Stimulated activated effector memory CD8-positive, alpha-beta T cell treated with anti-CD3 and anti-CD28 coated beads, Interleukin-12 subunit alpha, Interleukin-12 subunit beta, amount 100 ng/mL, for 72 hours (primary cell): ENCODE results near the gene PSEN1.

ENCODE experiments used
- ATAC-seq: fragments of 150-1000 bp; cut with Tn5 transposase; 2 replicates; pipeline ENCODE4 v1.10.0; 2021
- DNase-seq, 2 donors: peaks; one replicate each; pipeline ENCODE4 v3.0.0; 2021 to 2022; ENCODE audit warnings: low spot score in 2 of 2
- H3K27ac Mint-ChIP-seq: one replicate; pipeline ENCODE4 v1.8.0; 2022; ENCODE audit warnings: mild to moderate bottlenecking, mixed read lengths
- H3K36me3 Mint-ChIP-seq: one replicate; pipeline ENCODE4 v1.8.0; 2022; ENCODE audit warnings: mild to moderate bottlenecking, mixed read lengths
- H3K4me1 Mint-ChIP-seq: one replicate; pipeline ENCODE4 v1.8.0; 2022; ENCODE audit warnings: mixed read lengths
- H3K4me3 Mint-ChIP-seq: one replicate; pipeline ENCODE4 v1.8.0; 2022; ENCODE audit warnings: mild to moderate bottlenecking, mixed read lengths
- H3K9me3 Mint-ChIP-seq: one replicate; pipeline ENCODE4 v1.8.0; 2022; ENCODE audit warnings: mixed read lengths

The PSEN1 gene

DNA sequence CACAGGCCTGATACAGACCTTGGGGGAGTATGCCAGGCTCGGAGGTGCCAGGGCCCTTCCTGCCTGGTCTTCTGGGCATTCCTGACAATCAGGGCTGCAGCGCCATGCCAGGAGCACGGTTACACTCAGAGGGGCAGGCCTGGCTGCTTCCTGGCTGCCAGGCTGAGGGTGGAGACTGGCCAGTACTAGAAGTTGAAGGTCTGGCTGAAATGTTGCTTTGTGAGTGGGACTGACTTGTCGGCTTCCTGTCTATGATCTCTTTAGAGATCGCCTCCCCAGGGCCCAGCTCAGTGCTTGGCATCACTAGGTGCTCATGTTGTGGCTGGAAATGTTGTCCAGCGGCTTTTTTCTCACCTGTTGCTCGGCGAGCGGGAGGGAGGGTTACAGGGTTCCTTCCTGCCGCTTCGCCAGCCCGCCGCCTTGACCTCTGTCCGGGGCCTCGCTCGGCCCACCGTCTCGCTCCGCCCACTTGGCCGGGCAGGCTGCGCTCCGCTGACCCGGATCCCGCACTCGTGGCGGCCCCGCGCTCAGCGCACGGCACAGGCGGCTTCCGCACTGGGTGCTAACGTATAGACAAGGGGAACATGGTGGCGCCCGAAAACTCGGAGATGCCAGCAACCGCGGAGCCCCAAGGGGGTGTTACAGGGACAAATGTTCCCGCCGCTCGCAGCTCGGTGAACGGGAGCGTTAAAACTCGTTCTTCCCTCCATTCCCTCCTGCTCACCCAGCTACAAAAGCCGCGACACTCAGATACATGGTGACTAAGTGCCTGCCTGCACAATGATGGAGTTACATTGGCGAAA, 133.6 kb downstream of the PSEN1 start:
- no peaks in the 10 kb centered on the region for H3K9me3 Mint-ChIP-seq
- H3K27ac Mint-ChIP-seq: peak overlapping the region; percentile 17
- peak overlapping the region; percentile 47 for H3K4me3 Mint-ChIP-seq
- H3K36me3 Mint-ChIP-seq: peaks cover 11% of the 10 kb centered on the region
- H3K4me1 Mint-ChIP-seq: peaks cover 26% of the 10 kb centered on the region
- DNase-seq (no peak), ATAC-seq (peak; percentile 56)

DNA sequence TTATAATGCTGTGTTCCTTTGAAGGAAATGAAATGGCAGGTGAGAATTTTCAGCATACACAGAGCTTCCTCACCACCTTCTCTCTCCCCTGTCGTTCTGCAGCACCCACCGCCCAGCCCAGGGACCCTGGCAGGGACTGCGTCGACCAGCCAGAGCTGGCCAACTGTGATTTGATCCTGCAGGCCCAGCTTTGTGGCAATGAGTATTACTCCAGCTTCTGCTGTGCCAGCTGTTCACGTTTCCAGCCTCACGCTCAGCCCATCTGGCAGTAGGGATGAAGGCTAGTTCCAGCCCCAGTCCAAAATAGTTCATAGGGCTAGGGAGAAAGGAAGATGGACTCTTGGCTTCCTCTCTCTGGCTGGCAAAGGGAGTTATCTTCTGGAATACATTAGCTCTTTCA, 136.1 kb downstream of the PSEN1 start:
- no peak overlapping the region for H3K27ac Mint-ChIP-seq
- no peak for DNase-seq

More for the DNA sequence above, 136.1 kb downstream of the PSEN1 start:
- no peak for ATAC-seq
- no peaks in the 10 kb centered on the region for H3K9me3 Mint-ChIP-seq
- no peak overlapping the region for H3K4me3 Mint-ChIP-seq
- peaks cover 28% of the 10 kb centered on the region for H3K36me3 Mint-ChIP-seq
- H3K4me1 Mint-ChIP-seq: peaks cover 26% of the 10 kb centered on the region
